WTC11 (cell line): ENCODE results near the gene SPEM1. TPM values are rescaled to one million over a fixed set of nuclear protein-coding genes. Genes with fewer than 3 reads are reported as not detected.
A peak's percentile ranks its signal among the peaks of the same experiment; 100 is the strongest.

ENCODE experiments used
- ATAC-seq: fragments of 200-7000 bp; cut with Tn5 transposase; 2 replicates; pipeline ENCODE4 v1.10.0; 2021; ENCODE audit warnings: mild to moderate bottlenecking, moderate library complexity
- CTCF ChIA-PET: fragments of 300-600 bp; sonication (Branson Sonifier 250); formaldehyde crosslinking; loops from one replicate; lab custom pipeline; 2021; ENCODE audit warnings: antibody characterized with exemption; lab: Charles Lee
- POLR2A ChIA-PET: fragments of 350-600 bp; sonication (Branson Sonifier 250); formaldehyde crosslinking; loops from one replicate; lab custom pipeline; 2021; ENCODE audit warnings: antibody characterized with exemption; lab: Charles Lee
- DNase-seq: peaks from one replicate; pipeline ENCODE4 v3.0.0; 2021; ENCODE audit warnings: low spot score
- H3K27ac Mint-ChIP-seq: 2 replicates; pipeline ENCODE4 v1.8.0; 2021; ENCODE audit warnings: mixed read lengths
- H3K27me3 Mint-ChIP-seq: 2 replicates; pipeline ENCODE4 v1.8.0; 2021; ENCODE audit warnings: low read depth, mild to moderate bottlenecking, moderate library complexity, mixed read lengths
- H3K36me3 Mint-ChIP-seq: 2 replicates; pipeline ENCODE4 v1.8.0; 2021; ENCODE audit warnings: mixed read lengths
- H3K4me1 Mint-ChIP-seq: 2 replicates; pipeline ENCODE4 v1.8.0; 2022; ENCODE audit warnings: mixed read lengths
- H3K4me3 Mint-ChIP-seq: 2 replicates; pipeline ENCODE4 v1.8.0; 2021; ENCODE audit warnings: mild to moderate bottlenecking, moderate library complexity, mixed read lengths
- H3K9me3 Mint-ChIP-seq: 2 replicates; pipeline ENCODE4 v1.8.0; 2021; ENCODE audit warnings: mixed read lengths
- ATF1 ChIP-seq: sonication (generic); formaldehyde crosslinking; IDR thresholded peaks from 2 replicates; pipeline ENCODE4 v1.8.1; 2023; ENCODE audit warnings: mild to moderate bottlenecking, moderate library complexity, missing genetic modification reagents
- ELF4 ChIP-seq: sonication (generic); formaldehyde crosslinking; IDR thresholded peaks from 2 replicates; pipeline ENCODE4 v1.8.1; 2022; ENCODE audit warnings: low read depth, mild to moderate bottlenecking, moderate library complexity, missing genetic modification reagents
- ESRRA ChIP-seq: sonication (generic); formaldehyde crosslinking; IDR thresholded peaks from 2 replicates; pipeline ENCODE4 v1.8.1; 2022; ENCODE audit warnings: mild to moderate bottlenecking, missing genetic modification reagents, borderline replicate concordance
- IRF2 ChIP-seq: sonication (generic); formaldehyde crosslinking; IDR thresholded peaks from 2 replicates; pipeline ENCODE4 v1.8.0; 2022; ENCODE audit warnings: low read depth, missing genetic modification reagents, borderline replicate concordance
- JAZF1 ChIP-seq: fragments of 250-450 bp; sonication (Bioruptor Pico); IDR thresholded peaks from 2 replicates; pipeline ENCODE4 v1.9.0; 2021; ENCODE audit warnings: moderate library complexity, mild to moderate bottlenecking, inconsistent platforms
- KAT7 ChIP-seq: sonication (generic); formaldehyde crosslinking; IDR thresholded peaks from 2 replicates; pipeline ENCODE4 v1.8.1; 2023; ENCODE audit warnings: missing genetic modification reagents, mild to moderate bottlenecking, borderline replicate concordance
- NR1H2 ChIP-seq: sonication (generic); formaldehyde crosslinking; IDR thresholded peaks from 2 replicates; pipeline ENCODE4 v1.9.0; 2021; ENCODE audit warnings: mild to moderate bottlenecking, moderate library complexity, missing genetic modification reagents
- TCF7 ChIP-seq: sonication (generic); formaldehyde crosslinking; IDR thresholded peaks from 2 replicates; pipeline ENCODE4 v1.8.0; 2022; ENCODE audit warnings: mild to moderate bottlenecking, low read depth, missing genetic modification reagents, moderate library complexity
- ZNF121 ChIP-seq: sonication (generic); formaldehyde crosslinking; IDR thresholded peaks from 2 replicates; pipeline ENCODE4 v1.8.0; 2023; ENCODE audit warnings: missing genetic modification reagents
- total RNA-seq: library from RNA; stranded (reverse); gene quantifications from 3 replicates; pipeline ENCODE4 v1.2.3, GENCODE V29; 2021
- TF ChIP-seq, protein P1 (sequence below): sonication (generic); formaldehyde crosslinking; IDR thresholded peaks from 2 replicates; pipeline ENCODE4 v1.8.1; 2022; ENCODE audit warnings: low read depth, missing genetic modification reagents, borderline replicate concordance
- TF ChIP-seq, protein P2 (sequence below): sonication (generic); formaldehyde crosslinking; IDR thresholded peaks from 2 replicates; pipeline ENCODE4 v1.8.0; 2023; ENCODE audit warnings: missing genetic modification reagents
- TF ChIP-seq, protein P3 (sequence below): sonication (generic); formaldehyde crosslinking; conservative IDR thresholded peaks from 2 replicates; pipeline ENCODE4 v1.8.1; 2022; ENCODE audit warnings: mild to moderate bottlenecking, missing genetic modification reagents
- TF ChIP-seq, protein P4 (sequence below): sonication (generic); formaldehyde crosslinking; IDR thresholded peaks from 2 replicates; pipeline ENCODE4 v1.8.1; 2022; ENCODE audit warnings: mild to moderate bottlenecking, missing genetic modification reagents, moderate library complexity, borderline replicate concordance
- TF ChIP-seq, protein P5 (sequence below): sonication (generic); formaldehyde crosslinking; IDR thresholded peaks from 2 replicates; pipeline ENCODE4 v1.8.1; 2022; ENCODE audit warnings: missing genetic modification reagents, borderline replicate concordance
- TF ChIP-seq, protein P6 (sequence below): sonication (generic); formaldehyde crosslinking; IDR thresholded peaks from 2 replicates; pipeline ENCODE4 v1.8.0; 2023; ENCODE audit warnings: mild to moderate bottlenecking, missing genetic modification reagents
- TF ChIP-seq, protein P7 (sequence below): fragments of 250-450 bp; sonication (Bioruptor Pico); IDR thresholded peaks from 2 replicates; pipeline ENCODE4 v1.8.0; 2021; ENCODE audit warnings: mild to moderate bottlenecking
- TF ChIP-seq, protein P8 (sequence below): sonication (generic); formaldehyde crosslinking; IDR thresholded peaks from 2 replicates; pipeline ENCODE4 v1.8.1; 2023; ENCODE audit warnings: mild to moderate bottlenecking, missing genetic modification reagents, moderate library complexity

The SPEM1 gene
- total RNA-seq, 1 experiment from 2014 or later: 0.35 TPM

DNA sequence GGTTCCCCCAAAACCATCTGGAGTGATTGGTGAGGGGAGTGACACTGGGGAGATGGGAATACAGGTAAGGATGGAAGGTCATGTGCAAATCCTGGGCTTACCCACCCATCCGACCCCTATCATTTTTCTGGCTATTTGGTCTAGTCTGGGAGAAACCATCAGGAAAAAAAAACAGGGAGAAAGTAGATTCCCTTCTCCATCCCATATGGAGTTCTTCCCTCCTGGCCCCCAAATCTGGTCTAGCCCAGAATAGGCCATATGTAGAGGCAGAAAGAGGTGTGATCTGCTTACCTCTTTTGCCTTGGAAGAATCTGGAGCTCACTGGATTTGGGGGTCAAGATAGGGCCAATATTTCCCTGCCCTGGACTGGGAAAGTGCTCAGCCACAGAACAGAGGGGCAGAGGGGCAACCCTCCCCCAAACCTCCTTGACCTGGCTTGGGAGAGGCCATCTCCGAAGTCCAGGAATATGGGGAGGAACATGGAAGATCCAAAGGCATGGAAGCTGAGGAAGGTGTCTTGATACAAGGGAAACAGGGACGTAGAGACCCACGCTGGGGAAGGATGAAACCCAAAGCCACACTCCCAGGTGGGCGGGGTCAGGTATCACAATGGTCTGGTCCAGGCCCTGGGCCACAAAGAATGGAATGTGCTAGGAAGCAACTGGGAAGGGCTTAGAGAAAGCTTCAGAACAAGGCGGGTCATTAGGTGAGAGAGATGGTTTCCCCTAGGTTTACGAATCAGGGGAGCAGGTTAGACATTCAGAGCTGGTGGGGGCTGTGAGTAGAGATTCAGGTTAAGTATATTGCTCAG lies 40.9 kb downstream of the SPEM1 start:
- Mint-ChIP-seq H3K4me3 (no peak overlapping the region), H3K4me1 (peaks cover 11% of the 10 kb centered on the region), H3K9me3 (no peaks in the 10 kb centered on the region), H3K36me3 (no peaks in the 10 kb centered on the region), H3K27ac (no peak overlapping the region), H3K27me3 (peaks cover 9% of the 10 kb centered on the region)
- DNase-seq (peak; percentile 65), ATAC-seq (peak; percentile 82)
- TF ChIP-seq, protein P1, sequence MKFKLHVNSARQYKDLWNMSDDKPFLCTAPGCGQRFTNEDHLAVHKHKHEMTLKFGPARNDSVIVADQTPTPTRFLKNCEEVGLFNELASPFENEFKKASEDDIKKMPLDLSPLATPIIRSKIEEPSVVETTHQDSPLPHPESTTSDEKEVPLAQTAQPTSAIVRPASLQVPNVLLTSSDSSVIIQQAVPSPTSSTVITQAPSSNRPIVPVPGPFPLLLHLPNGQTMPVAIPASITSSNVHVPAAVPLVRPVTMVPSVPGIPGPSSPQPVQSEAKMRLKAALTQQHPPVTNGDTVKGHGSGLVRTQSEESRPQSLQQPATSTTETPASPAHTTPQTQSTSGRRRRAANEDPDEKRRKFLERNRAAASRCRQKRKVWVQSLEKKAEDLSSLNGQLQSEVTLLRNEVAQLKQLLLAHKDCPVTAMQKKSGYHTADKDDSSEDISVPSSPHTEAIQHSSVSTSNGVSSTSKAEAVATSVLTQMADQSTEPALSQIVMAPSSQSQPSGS (CRISPR knock-in tag): no peak
- TF ChIP-seq TCF7 (CRISPR knock-in tag) (no peak), IRF2 (no peak), JAZF1 (CRISPR knock-in tag) (no peak), NR1H2 (CRISPR knock-in tag) (no peak), KAT7 (CRISPR knock-in tag) (no peak), ELF4 (CRISPR knock-in tag) (no peak), ESRRA (CRISPR knock-in tag) (no peak), ATF1 (no peak), ZNF121 (CRISPR knock-in tag) (no peak)
- TF ChIP-seq, protein P2, sequence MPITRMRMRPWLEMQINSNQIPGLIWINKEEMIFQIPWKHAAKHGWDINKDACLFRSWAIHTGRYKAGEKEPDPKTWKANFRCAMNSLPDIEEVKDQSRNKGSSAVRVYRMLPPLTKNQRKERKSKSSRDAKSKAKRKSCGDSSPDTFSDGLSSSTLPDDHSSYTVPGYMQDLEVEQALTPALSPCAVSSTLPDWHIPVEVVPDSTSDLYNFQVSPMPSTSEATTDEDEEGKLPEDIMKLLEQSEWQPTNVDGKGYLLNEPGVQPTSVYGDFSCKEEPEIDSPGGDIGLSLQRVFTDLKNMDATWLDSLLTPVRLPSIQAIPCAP (CRISPR knock-in tag): no peak
- TF ChIP-seq, protein P3, sequence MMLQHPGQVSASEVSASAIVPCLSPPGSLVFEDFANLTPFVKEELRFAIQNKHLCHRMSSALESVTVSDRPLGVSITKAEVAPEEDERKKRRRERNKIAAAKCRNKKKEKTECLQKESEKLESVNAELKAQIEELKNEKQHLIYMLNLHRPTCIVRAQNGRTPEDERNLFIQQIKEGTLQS (CRISPR knock-in tag): no peak
- TF ChIP-seq, protein P4, sequence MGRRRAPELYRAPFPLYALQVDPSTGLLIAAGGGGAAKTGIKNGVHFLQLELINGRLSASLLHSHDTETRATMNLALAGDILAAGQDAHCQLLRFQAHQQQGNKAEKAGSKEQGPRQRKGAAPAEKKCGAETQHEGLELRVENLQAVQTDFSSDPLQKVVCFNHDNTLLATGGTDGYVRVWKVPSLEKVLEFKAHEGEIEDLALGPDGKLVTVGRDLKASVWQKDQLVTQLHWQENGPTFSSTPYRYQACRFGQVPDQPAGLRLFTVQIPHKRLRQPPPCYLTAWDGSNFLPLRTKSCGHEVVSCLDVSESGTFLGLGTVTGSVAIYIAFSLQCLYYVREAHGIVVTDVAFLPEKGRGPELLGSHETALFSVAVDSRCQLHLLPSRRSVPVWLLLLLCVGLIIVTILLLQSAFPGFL (CRISPR knock-in tag): no peak
- TF ChIP-seq, protein P5, sequence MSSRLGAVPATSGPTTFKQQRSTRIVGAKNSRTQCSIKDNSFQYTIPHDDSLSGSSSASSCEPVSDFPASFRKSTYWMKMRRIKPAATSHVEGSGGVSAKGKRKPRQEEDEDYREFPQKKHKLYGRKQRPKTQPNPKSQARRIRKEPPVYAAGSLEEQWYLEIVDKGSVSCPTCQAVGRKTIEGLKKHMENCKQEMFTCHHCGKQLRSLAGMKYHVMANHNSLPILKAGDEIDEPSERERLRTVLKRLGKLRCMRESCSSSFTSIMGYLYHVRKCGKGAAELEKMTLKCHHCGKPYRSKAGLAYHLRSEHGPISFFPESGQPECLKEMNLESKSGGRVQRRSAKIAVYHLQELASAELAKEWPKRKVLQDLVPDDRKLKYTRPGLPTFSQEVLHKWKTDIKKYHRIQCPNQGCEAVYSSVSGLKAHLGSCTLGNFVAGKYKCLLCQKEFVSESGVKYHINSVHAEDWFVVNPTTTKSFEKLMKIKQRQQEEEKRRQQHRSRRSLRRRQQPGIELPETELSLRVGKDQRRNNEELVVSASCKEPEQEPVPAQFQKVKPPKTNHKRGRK (CRISPR knock-in tag): no peak
- TF ChIP-seq, protein P6, sequence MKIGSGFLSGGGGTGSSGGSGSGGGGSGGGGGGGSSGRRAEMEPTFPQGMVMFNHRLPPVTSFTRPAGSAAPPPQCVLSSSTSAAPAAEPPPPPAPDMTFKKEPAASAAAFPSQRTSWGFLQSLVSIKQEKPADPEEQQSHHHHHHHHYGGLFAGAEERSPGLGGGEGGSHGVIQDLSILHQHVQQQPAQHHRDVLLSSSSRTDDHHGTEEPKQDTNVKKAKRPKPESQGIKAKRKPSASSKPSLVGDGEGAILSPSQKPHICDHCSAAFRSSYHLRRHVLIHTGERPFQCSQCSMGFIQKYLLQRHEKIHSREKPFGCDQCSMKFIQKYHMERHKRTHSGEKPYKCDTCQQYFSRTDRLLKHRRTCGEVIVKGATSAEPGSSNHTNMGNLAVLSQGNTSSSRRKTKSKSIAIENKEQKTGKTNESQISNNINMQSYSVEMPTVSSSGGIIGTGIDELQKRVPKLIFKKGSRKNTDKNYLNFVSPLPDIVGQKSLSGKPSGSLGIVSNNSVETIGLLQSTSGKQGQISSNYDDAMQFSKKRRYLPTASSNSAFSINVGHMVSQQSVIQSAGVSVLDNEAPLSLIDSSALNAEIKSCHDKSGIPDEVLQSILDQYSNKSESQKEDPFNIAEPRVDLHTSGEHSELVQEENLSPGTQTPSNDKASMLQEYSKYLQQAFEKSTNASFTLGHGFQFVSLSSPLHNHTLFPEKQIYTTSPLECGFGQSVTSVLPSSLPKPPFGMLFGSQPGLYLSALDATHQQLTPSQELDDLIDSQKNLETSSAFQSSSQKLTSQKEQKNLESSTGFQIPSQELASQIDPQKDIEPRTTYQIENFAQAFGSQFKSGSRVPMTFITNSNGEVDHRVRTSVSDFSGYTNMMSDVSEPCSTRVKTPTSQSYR (CRISPR knock-in tag): no peak
- TF ChIP-seq, protein P7, sequence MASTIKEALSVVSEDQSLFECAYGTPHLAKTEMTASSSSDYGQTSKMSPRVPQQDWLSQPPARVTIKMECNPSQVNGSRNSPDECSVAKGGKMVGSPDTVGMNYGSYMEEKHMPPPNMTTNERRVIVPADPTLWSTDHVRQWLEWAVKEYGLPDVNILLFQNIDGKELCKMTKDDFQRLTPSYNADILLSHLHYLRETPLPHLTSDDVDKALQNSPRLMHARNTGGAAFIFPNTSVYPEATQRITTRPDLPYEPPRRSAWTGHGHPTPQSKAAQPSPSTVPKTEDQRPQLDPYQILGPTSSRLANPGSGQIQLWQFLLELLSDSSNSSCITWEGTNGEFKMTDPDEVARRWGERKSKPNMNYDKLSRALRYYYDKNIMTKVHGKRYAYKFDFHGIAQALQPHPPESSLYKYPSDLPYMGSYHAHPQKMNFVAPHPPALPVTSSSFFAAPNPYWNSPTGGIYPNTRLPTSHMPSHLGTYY (CRISPR knock-in tag): no peak
- TF ChIP-seq, protein P8, sequence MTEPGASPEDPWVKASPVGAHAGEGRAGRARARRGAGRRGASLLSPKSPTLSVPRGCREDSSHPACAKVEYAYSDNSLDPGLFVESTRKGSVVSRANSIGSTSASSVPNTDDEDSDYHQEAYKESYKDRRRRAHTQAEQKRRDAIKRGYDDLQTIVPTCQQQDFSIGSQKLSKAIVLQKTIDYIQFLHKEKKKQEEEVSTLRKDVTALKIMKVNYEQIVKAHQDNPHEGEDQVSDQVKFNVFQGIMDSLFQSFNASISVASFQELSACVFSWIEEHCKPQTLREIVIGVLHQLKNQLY (CRISPR knock-in tag): no peak
- ChIA-PET POLR2A (interaction anchor here (0.7 to 1.7 kb wide), 3 partner anchors 19 to 21 kb away, joined by 3 to 5 read pairs (median 3); partner anchors contain the start of genes FGF11, SLC35G6 and ZBTB4), CTCF (interaction anchor here (1.1 to 1.3 kb wide), 3 partner anchors 15 to 105 kb away, joined by 3 to 6 read pairs (median 3); no protein-coding TSS in a partner anchor)
